Upper lobe of right lung (tissue), 1 donor: Measurements from ENCODE around the gene PRKAA2. TPM values are rescaled to one million over a fixed set of nuclear protein-coding genes. Genes with fewer than 3 reads are reported as not detected.

Experiments
- ATAC-seq: fragments of 200-7000 bp; cut with Tn5 transposase; one replicate; pipeline ENCODE4 v1.9.1; 2020; ENCODE audit warnings: mild to moderate bottlenecking, moderate library complexity
- DNase-seq: peaks from one replicate; pipeline ENCODE4 v3.0.0-alpha.2; 2020
- H3K27ac ChIP-seq: fragments of 200-600 bp; one replicate; pipeline ENCODE4 v1.8.0; 2022
- H3K27me3 ChIP-seq: fragments of 200-600 bp; one replicate; pipeline ENCODE4 v1.8.0; 2022; ENCODE audit warnings: mild to moderate bottlenecking
- H3K36me3 ChIP-seq: fragments of 200-600 bp; one replicate; pipeline ENCODE4 v1.8.0; 2022
- H3K4me1 ChIP-seq: fragments of 200-600 bp; one replicate; pipeline ENCODE4 v1.8.0; 2022
- H3K4me3 ChIP-seq: fragments of 200-600 bp; one replicate; pipeline ENCODE4 v1.8.0; 2022; ENCODE audit warnings: mild to moderate bottlenecking
- H3K9me3 ChIP-seq: fragments of 200-600 bp; one replicate; pipeline ENCODE4 v1.8.0; 2022
- intact Hi-C: fragments of 100-400 bp; cut with DNase I; formaldehyde crosslinking; loops from one replicate; pipeline ENCODE4 v1.11.0; 2022
- total RNA-seq: library from RNA; stranded (reverse); fragmentation: NEBNext Ultra II Directional; extraction: Animal tissue kit (Norgen Biotek cat#: 25700); gene quantifications from one replicate; pipeline ENCODE4 v1.2.1, GENCODE V29; 2021
- TF ChIP-seq, protein P1 (sequence below): fragments of 200-600 bp; IDR thresholded peaks from one replicate; pipeline ENCODE4 v1.8.0; 2022; ENCODE audit warnings: antibody characterized with exemption
- donor health status: DM: no; HTN: yes; CAD: no; lungs with severe emphysema.

PRKAA2 gene
- total RNA-seq, 1 donor from 2014 or later: 3.8 TPM

DNA sequence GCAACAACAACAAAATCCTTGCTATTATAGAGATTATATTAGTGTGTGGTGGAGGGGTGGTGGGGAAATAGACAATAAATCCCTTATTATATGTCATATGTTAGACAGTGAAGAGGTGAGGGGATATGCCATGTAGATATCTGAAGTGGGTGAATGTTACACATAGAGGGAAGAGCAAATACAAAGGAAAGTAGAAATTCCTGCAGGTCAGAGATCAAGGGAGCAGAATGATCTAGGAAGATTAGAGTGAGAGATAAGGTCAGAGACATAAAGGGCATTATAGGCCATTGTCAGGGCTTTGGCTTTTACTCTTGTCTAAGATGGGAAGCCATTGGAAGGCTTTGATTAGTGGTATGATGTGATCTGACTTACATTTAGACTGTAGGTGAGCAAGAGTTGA, 38.5 kb downstream of the PRKAA2 start:
- Histone ChIP-seq H3K4me3 (no peak overlapping the region), H3K36me3 (no peaks in the 10 kb centered on the region), H3K27me3 (no peaks in the 10 kb centered on the region), H3K4me1 (no peaks in the 10 kb centered on the region), H3K27ac (no peak overlapping the region), H3K9me3 (no peaks in the 10 kb centered on the region)
- ATAC-seq: no peak
- TF ChIP-seq, protein P1, sequence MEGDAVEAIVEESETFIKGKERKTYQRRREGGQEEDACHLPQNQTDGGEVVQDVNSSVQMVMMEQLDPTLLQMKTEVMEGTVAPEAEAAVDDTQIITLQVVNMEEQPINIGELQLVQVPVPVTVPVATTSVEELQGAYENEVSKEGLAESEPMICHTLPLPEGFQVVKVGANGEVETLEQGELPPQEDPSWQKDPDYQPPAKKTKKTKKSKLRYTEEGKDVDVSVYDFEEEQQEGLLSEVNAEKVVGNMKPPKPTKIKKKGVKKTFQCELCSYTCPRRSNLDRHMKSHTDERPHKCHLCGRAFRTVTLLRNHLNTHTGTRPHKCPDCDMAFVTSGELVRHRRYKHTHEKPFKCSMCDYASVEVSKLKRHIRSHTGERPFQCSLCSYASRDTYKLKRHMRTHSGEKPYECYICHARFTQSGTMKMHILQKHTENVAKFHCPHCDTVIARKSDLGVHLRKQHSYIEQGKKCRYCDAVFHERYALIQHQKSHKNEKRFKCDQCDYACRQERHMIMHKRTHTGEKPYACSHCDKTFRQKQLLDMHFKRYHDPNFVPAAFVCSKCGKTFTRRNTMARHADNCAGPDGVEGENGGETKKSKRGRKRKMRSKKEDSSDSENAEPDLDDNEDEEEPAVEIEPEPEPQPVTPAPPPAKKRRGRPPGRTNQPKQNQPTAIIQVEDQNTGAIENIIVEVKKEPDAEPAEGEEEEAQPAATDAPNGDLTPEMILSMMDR: no peak
- intact Hi-C loops: no loop called here
- no peak for DNase-seq

DNA sequence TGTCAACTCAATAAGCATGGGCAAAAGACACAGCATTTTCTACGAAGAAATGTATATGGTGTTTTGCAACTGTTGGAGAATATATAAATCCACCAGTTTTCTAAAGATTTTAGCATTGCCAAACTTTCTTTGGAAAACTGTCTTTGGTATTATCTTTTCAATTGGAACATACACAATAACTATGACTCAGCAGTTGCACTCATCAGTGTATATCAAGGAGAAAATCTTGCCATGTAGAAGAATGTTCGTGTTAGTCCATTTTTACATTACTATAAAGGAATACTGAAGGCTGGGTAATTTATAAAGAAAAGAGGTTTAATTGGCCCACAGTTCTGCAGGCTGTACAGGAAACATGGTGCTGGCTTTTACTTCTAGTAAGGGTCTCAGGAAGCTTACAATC, 41.1 kb downstream of the PRKAA2 start:
- no peaks in the 10 kb centered on the region for H3K9me3 ChIP-seq
- ATAC-seq (no peak), DNase-seq (no peak)
- H3K27me3 ChIP-seq: no peaks in the 10 kb centered on the region
- H3K27ac ChIP-seq: no peak overlapping the region
- intact Hi-C loops: no loop called here
- no peaks in the 10 kb centered on the region for H3K4me1 ChIP-seq
- TF ChIP-seq, protein P1: no peak
- no peak overlapping the region for H3K4me3 ChIP-seq
- H3K36me3 ChIP-seq: no peaks in the 10 kb centered on the region

DNA sequence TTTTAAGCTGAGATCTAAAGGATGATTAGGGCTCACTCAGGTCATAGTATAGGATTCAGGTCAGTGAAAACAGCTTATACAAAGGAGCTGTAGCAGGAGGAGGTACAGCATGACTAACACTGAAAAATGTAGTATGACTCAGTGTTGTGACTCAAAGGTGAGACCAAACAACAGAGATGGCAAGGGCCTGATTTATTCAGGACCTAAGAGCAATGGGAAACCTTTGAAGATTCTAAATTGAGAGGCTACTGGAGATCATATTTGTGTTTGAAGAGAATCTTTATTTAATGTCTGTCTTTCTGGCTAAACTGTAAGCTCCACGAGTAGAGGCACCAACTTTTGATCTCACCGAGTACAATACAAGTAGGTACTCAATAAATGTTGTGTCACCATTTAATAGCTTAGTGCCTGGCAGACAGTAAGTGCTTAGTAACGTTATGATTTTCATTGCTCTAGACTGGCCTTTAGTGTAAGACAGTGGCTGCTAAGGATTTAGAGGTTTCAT, 43.5 kb downstream of the PRKAA2 start:
- ATAC-seq (peak; percentile 39), DNase-seq (no peak)
- Histone ChIP-seq H3K27me3 (no peaks in the 10 kb centered on the region), H3K27ac (no peak overlapping the region), H3K4me3 (no peak overlapping the region), H3K9me3 (no peaks in the 10 kb centered on the region), H3K4me1 (no peaks in the 10 kb centered on the region), H3K36me3 (no peaks in the 10 kb centered on the region)
- TF ChIP-seq, protein P1: no peak
- intact Hi-C loops: no loop called here

DNA sequence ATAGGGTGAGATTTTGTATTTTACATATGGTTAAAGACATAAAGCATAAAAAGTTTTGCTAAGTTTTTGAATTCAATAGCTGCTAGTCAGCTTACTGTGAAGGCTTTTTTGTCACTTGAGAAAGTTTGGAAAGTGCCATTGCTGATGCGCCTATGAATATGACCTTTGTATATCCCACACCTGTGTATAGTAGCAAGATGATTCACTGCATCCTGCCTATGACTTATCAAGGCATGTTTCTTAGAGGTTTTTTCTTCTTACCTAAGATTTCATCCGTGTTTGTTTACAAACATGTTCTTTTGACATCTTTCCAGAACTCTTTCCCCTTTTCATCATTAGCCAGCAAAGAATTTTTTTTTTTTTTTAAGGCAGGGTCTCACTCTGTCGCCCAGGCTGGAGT, 51.5 kb downstream of the PRKAA2 start:
- Histone ChIP-seq H3K9me3 (no peaks in the 10 kb centered on the region), H3K4me3 (no peak overlapping the region), H3K36me3 (no peaks in the 10 kb centered on the region), H3K4me1 (no peaks in the 10 kb centered on the region), H3K27me3 (no peaks in the 10 kb centered on the region), H3K27ac (no peak overlapping the region)
- ATAC-seq (no peak), DNase-seq (no peak)
- intact Hi-C loops: no loop called here
- TF ChIP-seq, protein P1: no peak

DNA sequence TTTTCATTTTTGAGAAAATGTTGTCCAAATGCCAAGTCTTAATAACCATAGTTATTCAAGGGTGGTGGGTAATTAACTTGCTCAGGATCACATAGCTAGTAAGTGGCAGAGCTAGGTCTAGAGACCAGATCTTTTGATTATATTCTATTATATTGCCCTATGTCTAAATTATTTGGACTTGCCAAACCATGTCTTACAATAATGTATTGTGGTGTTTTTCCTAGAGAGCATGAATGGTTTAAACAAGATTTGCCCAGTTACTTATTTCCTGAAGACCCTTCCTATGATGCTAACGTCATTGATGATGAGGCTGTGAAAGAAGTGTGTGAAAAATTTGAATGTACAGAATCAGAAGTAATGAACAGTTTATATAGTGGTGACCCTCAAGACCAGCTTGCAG, 58.6 kb downstream of the PRKAA2 start:
- no peaks in the 10 kb centered on the region for H3K27me3 ChIP-seq
- no peak overlapping the region for H3K27ac ChIP-seq
- H3K9me3 ChIP-seq: no peaks in the 10 kb centered on the region
- no peaks in the 10 kb centered on the region for H3K4me1 ChIP-seq
- H3K36me3 ChIP-seq: peaks cover 5% of the 10 kb centered on the region
- TF ChIP-seq, protein P1: no peak
- DNase-seq: no peak
- no peak for ATAC-seq
- H3K4me3 ChIP-seq: no peak overlapping the region
- intact Hi-C loops: no loop called here

DNA sequence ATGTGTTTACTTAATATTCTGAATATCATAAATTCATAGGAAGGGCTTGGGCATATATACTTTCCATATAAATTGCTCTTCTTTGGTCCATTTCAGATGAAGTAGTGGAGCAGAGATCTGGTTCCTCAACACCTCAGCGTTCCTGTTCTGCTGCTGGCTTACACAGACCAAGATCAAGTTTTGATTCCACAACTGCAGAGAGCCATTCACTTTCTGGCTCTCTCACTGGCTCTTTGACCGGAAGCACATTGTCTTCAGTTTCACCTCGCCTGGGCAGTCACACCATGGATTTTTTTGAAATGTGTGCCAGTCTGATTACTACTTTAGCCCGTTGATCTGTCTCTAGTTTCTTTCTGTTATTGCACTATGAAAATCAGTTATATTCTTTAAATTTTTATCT, 62.3 kb downstream of the PRKAA2 start:
- H3K9me3 ChIP-seq: no peaks in the 10 kb centered on the region
- TF ChIP-seq, protein P1: no peak
- intact Hi-C loops: no loop called here
- ATAC-seq: no peak
- H3K4me3 ChIP-seq: no peak overlapping the region
- no peaks in the 10 kb centered on the region for H3K27me3 ChIP-seq
- H3K36me3 ChIP-seq: peaks cover 5% of the 10 kb centered on the region
- H3K27ac ChIP-seq: no peak overlapping the region
- H3K4me1 ChIP-seq: no peaks in the 10 kb centered on the region
- DNase-seq: no peak
